Stomach (tissue), 9 donors: ENCODE results near the gene LDB3. TPM values are rescaled to one million over a fixed set of nuclear protein-coding genes. Genes with fewer than 3 reads are reported as not detected.
A peak's percentile ranks its signal among the peaks of the same experiment; 100 is the strongest.

Experiments
- DNase-seq, 2 donors: peaks; one replicate each; pipeline versions ENCODE4 v3.0.0 to v3.0.0-alpha.2; 2013 to 2019
- H3K27ac ChIP-seq, 5 donors: fragments of 200-600 bp in 4 of 5; sonication (generic) in 4 of 5; one replicate each; pipeline ENCODE4 v1.5.1; 2013 to 2019; ENCODE audit warnings: mild to moderate bottlenecking in 1 of 5, moderate library complexity in 1 of 5
- H3K27me3 ChIP-seq, 3 donors: fragments of 200-600 bp; sonication (generic); one replicate each; pipeline ENCODE4 v1.5.1; 2017 to 2019; ENCODE audit warnings: mixed run types in 1 of 3
- H3K36me3 ChIP-seq, 4 donors: fragments of 200-600 bp; sonication (generic); 1 replicate in 3 of 4; 2 replicates in 1 of 4; pipeline ENCODE4 v1.5.1; 2016 to 2019
- H3K4me1 ChIP-seq, 4 donors: fragments of 200-600 bp; sonication (generic); one replicate each; pipeline ENCODE4 v1.5.1; 2016 to 2019
- H3K4me3 ChIP-seq, 4 donors: fragments of 200-600 bp; sonication (generic) in 3 of 4; one replicate each; pipeline ENCODE4 v1.5.1; 2016 to 2019; ENCODE audit warnings: mild to moderate bottlenecking in 1 of 4
- H3K9me3 ChIP-seq, 4 donors: fragments of 200-600 bp; sonication (generic); one replicate each; pipeline ENCODE4 v1.5.1; 2016 to 2019
- EP300 ChIP-seq: sonication (generic); formaldehyde crosslinking; IDR thresholded peaks from one replicate; pipeline ENCODE4 v1.6.1; 2017; ENCODE audit warnings: antibody characterized with exemption
- POLR2A ChIP-seq, 4 donors: fragments of 450-650 bp; IDR thresholded peaks; one replicate each; pipeline ENCODE4 v1.6.1; 2016; ENCODE audit warnings: antibody characterized with exemption in 4 of 4, control low read depth in 2 of 4, mild to moderate bottlenecking in 1 of 4, moderate library complexity in 1 of 4
- POLR2AphosphoS5 ChIP-seq, 3 donors: sonication (generic); formaldehyde crosslinking; IDR thresholded peaks; one replicate each; pipeline ENCODE4 v1.6.1; 2016; ENCODE audit warnings: antibody characterized with exemption in 3 of 3
- WGBS, 5 donors: extraction: QIAGEN DNeasy Blood & Tissue Kit in 3 of 5; methylation state at CpG; one replicate each; pipeline versions ENCODE4 v1.1.5 to v1.1.7; 2013 to 2018; 5-methylcytosine and 5-hydroxymethylcytosine counted together
- intact Hi-C: fragments of 100-400 bp; cut with DNase I; formaldehyde crosslinking; loops from one replicate; pipeline ENCODE4 v1.15.1; 2023; ENCODE audit warnings: low total_unique reads
- polyA plus RNA-seq, 3 donors: library from polyadenylated mRNA; stranded (reverse); fragments of 200-250 nt; gene quantifications; one replicate each; pipeline ENCODE4 v1.2.3, GENCODE V29; 2013
- total RNA-seq, 5 donors: library from RNA; depleted of rRNA; stranded (reverse); fragments of >200 nt; gene quantifications; one replicate each; pipeline versions ENCODE4 v1.1.0 to v1.2.3, GENCODE V29; 2014 to 2016
- TF ChIP-seq, protein P1 (sequence below), 7 experiments: fragments of 450-650 bp in 4 of 7; fragments of 200-600 bp in 3 of 7; sonication (generic) in 3 of 7; IDR thresholded peaks; one replicate each; pipeline ENCODE4 v1.5.1; 2016 to 2019; ENCODE audit warnings: antibody characterized with exemption in 7 of 7, control low read depth in 2 of 7, mild to moderate bottlenecking in 1 of 7
- donor health status: healthy with polysubstance abuse.
- donor health status: Bipolar disorder and iron deficiency.
- donor health status: healthy.

Gene LDB3
- total and polyA plus RNA-seq, 8 donors: 0.29 to 8.5 (median 2.5) TPM

DNA sequence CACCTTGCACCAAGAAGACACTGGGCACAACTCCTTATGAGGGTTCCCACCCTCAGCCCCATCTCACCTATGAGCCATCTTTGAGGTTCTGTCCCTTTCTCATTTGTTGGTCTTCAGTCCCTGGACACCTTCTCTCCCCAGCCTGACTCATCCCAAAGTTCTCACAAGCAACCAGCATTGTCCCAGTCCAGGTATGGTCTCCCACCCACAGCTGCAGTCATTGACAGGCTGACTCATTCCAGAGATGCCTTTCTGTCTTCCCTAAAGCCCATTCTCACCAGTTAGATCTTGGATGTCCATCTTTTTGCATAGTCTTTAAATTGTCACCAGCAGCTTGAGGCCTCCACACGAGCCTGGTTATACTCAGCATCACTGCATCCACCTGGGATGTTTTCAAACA is 61.4 kb downstream of the LDB3 start:
- TF ChIP-seq EP300: no peak
- TF ChIP-seq POLR2AphosphoS5 (IDR thresholded peaks at IDR 0.05): no peak
- no peak for TF ChIP-seq POLR2A (IDR thresholded peaks at IDR 0.05)
- TF ChIP-seq, protein P1, sequence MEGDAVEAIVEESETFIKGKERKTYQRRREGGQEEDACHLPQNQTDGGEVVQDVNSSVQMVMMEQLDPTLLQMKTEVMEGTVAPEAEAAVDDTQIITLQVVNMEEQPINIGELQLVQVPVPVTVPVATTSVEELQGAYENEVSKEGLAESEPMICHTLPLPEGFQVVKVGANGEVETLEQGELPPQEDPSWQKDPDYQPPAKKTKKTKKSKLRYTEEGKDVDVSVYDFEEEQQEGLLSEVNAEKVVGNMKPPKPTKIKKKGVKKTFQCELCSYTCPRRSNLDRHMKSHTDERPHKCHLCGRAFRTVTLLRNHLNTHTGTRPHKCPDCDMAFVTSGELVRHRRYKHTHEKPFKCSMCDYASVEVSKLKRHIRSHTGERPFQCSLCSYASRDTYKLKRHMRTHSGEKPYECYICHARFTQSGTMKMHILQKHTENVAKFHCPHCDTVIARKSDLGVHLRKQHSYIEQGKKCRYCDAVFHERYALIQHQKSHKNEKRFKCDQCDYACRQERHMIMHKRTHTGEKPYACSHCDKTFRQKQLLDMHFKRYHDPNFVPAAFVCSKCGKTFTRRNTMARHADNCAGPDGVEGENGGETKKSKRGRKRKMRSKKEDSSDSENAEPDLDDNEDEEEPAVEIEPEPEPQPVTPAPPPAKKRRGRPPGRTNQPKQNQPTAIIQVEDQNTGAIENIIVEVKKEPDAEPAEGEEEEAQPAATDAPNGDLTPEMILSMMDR (IDR thresholded peaks at IDR 0.05): no peak
- H3K27ac ChIP-seq: peak overlapping the region in 2 of 5 donors; percentile 49 to 91
- no peak overlapping the region for H3K4me3 ChIP-seq
- no peaks in the 10 kb centered on the region for H3K36me3 ChIP-seq
- WGBS, 5 donors: 77 to 87% (median 85%) methylated on average over 1 of the region's 1 CpG
- H3K4me1 ChIP-seq: peaks cover 3 to 54% (median 21%) of the 10 kb centered on the region in 4 donors
- intact Hi-C loops: no loop called here
- no peaks in the 10 kb centered on the region for H3K27me3 ChIP-seq
- H3K9me3 ChIP-seq: no peaks in the 10 kb centered on the region
- no peak for DNase-seq

DNA sequence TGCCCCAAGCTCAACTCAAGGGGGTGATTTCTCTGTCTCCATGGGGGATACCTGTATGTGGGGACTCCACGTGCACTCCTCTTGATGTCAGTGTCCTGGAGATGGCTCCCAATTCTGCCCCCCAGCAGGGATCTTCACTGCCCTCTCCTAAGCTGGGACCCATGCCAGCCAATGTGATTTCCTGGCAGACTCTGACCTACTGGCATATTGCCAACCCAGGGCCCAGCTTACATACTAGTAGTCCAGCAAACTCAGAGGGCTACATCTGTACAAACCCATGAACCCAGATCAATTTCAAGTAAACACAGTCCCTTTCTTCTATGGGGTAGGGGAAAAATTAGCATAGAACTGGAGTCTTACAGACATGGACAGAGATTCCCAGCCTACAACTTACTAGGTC is 61.9 kb downstream of the LDB3 start:
- 77 to 100% (median 91%) methylated on average over 1 of the region's 1 CpG for WGBS, 5 donors
- H3K27me3 ChIP-seq: no peaks in the 10 kb centered on the region
- H3K4me1 ChIP-seq: peaks cover 3 to 60% (median 23%) of the 10 kb centered on the region in 4 donors
- intact Hi-C loops: no loop called here
- peak; percentile 75 to 76 for DNase-seq
- no peaks in the 10 kb centered on the region for H3K9me3 ChIP-seq
- no peak for TF ChIP-seq POLR2A (IDR thresholded peaks at IDR 0.05)
- no peak for TF ChIP-seq EP300
- TF ChIP-seq POLR2AphosphoS5 (IDR thresholded peaks at IDR 0.05): no peak
- TF ChIP-seq, protein P1 (IDR thresholded peaks at IDR 0.05): no peak
- no peaks in the 10 kb centered on the region for H3K36me3 ChIP-seq
- no peak overlapping the region for H3K4me3 ChIP-seq
- H3K27ac ChIP-seq: peak overlapping the region in 4 of 5 donors; percentile 18 to 91 (median 64)

DNA sequence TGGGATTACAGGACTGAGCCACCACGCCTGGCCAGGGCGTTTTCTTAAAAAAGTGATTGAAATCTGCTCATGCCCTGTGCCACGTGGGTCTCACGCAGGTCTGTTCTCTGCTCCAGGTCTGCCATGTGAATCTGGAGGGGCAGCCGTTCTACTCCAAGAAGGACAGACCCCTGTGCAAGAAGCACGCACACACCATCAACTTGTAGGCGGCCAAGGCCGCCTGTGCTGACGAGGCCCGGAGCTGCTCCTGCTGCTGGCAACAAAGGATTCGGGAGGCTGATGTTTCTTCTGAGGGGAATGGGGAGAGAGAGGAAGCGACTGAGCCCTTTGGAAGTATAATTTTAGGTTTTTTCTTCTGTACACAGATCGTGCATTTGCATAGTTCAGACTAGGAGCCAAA is 64.5 kb downstream of the LDB3 start:
- Histone ChIP-seq H3K27me3 (no peaks in the 10 kb centered on the region), H3K36me3 (no peaks in the 10 kb centered on the region), H3K4me1 (peaks cover 0 to 63% (median 15%) of the 10 kb centered on the region in 4 donors), H3K4me3 (no peak overlapping the region), H3K27ac (peak overlapping the region in 4 of 5 donors; percentile 66 to 91 (median 78)), H3K9me3 (no peaks in the 10 kb centered on the region)
- TF ChIP-seq POLR2AphosphoS5 (IDR thresholded peaks at IDR 0.05) (no peak), POLR2A (IDR thresholded peaks at IDR 0.05) (no peak), EP300 (no peak)
- TF ChIP-seq, protein P1 (IDR thresholded peaks at IDR 0.05): no peak
- 54 to 80% (median 74%) methylated on average over 9 to 13 of the region's 13 CpGs for WGBS, 5 donors
- no peak for DNase-seq
- intact Hi-C loops: no loop called here

DNA sequence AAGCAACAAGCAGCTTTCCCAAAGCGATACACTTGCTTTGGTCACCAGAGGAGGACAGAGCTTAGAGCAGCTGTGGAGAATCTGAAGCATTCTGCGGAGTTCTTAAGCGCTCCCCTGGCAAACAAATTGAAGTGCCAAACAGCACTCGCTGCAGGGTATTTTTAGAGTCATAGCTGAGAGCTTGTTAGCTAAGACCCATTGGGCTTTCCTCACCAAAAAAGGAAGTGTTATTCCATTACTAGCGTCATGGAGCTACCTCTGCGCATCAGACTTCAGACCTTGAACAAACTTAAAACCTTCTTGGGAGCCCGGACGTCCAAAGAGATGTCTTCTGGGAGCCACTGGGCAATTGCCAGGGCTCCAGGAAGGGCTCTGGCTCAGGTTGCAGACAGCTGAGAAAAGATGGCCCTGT is 65.0 kb downstream of the LDB3 start:
- Histone ChIP-seq H3K27ac (peak overlapping the region in 4 of 5 donors; percentile 66 to 91 (median 78)), H3K4me1 (peaks cover 0 to 61% (median 16%) of the 10 kb centered on the region in 4 donors), H3K36me3 (no peaks in the 10 kb centered on the region), H3K9me3 (no peaks in the 10 kb centered on the region), H3K4me3 (no peak overlapping the region), H3K27me3 (no peaks in the 10 kb centered on the region)
- intact Hi-C loops: no loop called here
- TF ChIP-seq POLR2AphosphoS5 (IDR thresholded peaks at IDR 0.05) (peak; percentile 29 to 60 (median 53)), POLR2A (IDR thresholded peaks at IDR 0.05) (no peak), EP300 (peak; percentile 97)
- TF ChIP-seq, protein P1 (IDR thresholded peaks at IDR 0.05): no peak
- DNase-seq: peak in 1 of 2 donors; percentile 82
- WGBS, 5 donors: 53 to 82% (median 69%) methylated on average over 8 of the region's 8 CpGs
